Measurements from ENCODE around the gene AUP1.

AUP1 gene

GRCh38 chr2:74513605-74514367 is 15.7 kb downstream of the AUP1 start:
- DNase-seq (ENCODE audit: low spot score), result no peak

- DNase-seq (ENCODE audit: low spot score), result no peak
Measured at GRCh38 chr2:74512744-74513604, 16.5 kb downstream of the AUP1 start.

- no peak for DNase-seq (ENCODE audit: low spot score)
Measured at GRCh38 chr2:74511104-74511989, 18.2 kb downstream of the AUP1 start.

- DNase-seq (ENCODE audit: low spot score), result no peak
Measured at GRCh38 chr2:74510272-74510671, 19.2 kb downstream of the AUP1 start.

GRCh38 chr2:74507926-74508520 is 21.5 kb downstream of the AUP1 start:
- peak; percentile 61 for DNase-seq (ENCODE audit: low spot score)

- peak; percentile 98 for DNase-seq (ENCODE audit: low spot score)
Measured at GRCh38 chr2:74507145-74507925, 22.2 kb downstream of the AUP1 start, which contains the start of gene PCGF1. TSS of gene PCGF1 (minus strand) at chr2:74507695. CDS start at chr2:74507668, 27 bp downstream.

GRCh38 chr2:74505448-74506246 is 23.9 kb downstream of the AUP1 start:
- no peak for DNase-seq (ENCODE audit: low spot score)

GRCh38 chr2:74504591-74504990 is 24.9 kb downstream of the AUP1 start:
- no peak for DNase-seq (ENCODE audit: low spot score)

- DNase-seq (ENCODE audit: low spot score), result no peak
Measured at GRCh38 chr2:74503506-74504475, 25.7 kb downstream of the AUP1 start.

- DNase-seq (ENCODE audit: low spot score), result peak; percentile 83
Measured at GRCh38 chr2:74502720-74503505, 26.6 kb downstream of the AUP1 start.

- no peak for DNase-seq (ENCODE audit: low spot score)
Measured at GRCh38 chr2:74502147-74502719, 27.3 kb downstream of the AUP1 start.

GRCh38 chr2:74501335-74502071 is 28.0 kb downstream of the AUP1 start:
- no peak for DNase-seq (ENCODE audit: low spot score)

- DNase-seq (ENCODE audit: low spot score), result no peak
Measured at GRCh38 chr2:74500578-74500946, 28.9 kb downstream of the AUP1 start.

GRCh38 chr2:74499940-74500577 is 29.4 kb downstream of the AUP1 start:
- DNase-seq (ENCODE audit: low spot score), result no peak

- DNase-seq (ENCODE audit: low spot score), result no peak
Measured at GRCh38 chr2:74499267-74499939, 30.1 kb downstream of the AUP1 start, which contains the start of gene LBX2. TSS of gene LBX2 (minus strand) at chr2:74499603. CDS start at chr2:74499537, 66 bp downstream.

All from kidney tubule cell (primary cell).